GM18868 (cell line): ENCODE measurements around the gene KIRREL3.
"Not testable (repeated sequence)": the region's sequence is repeated elsewhere in the genome, so short reads cannot be mapped to it uniquely, and the experiment has no call there.

Experiments used
- ATAC-seq: cut with Tn5 transposase; IDR thresholded peaks from one replicate; pipeline ENCODE4 v1.9.1; 2021; ENCODE audit warnings: mild to moderate bottlenecking, moderate library complexity; ENCODE audit not compliant: unreplicated experiment

The KIRREL3 gene

DNA sequence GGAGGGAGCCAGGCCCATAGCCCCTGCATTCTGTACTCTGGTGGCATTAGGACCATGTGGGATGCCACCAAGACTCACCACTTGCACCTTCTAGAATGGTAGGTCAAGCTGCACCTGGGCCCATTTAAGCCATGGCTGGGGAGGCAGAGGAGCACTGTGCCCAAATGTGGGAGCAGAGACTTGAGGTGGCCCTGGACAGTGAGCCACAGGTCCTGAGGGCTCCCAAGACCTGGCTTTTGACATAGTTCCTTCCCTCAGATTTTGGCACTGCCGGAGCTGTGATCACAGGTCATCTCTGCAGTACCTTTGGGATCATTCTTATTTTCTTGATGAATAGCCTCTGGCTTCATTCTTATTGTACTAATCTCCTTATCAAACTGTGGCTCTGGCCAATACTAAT lies 601.8 kb downstream of the KIRREL3 start:
- no peak for ATAC-seq

DNA sequence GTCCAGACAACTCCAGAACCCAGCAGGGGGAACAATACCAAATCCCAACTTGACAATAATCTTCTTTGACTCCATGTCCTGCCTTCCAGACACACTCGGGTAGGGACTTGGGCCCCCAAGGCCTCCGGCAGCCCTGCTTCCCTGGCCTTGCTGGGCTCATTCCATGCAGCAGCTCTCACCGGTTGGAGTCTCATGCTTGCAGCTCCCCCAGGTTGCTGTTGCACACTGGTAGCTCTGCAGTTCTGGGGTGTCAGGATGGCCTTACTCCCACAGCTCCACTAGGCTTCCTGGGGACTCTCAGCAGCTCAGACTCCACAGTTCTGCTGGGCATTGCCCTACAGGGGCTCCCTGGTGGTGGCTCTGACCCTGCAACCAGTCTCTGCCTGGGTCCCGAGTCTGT lies 602.3 kb downstream of the KIRREL3 start:
- ATAC-seq = no peak

DNA sequence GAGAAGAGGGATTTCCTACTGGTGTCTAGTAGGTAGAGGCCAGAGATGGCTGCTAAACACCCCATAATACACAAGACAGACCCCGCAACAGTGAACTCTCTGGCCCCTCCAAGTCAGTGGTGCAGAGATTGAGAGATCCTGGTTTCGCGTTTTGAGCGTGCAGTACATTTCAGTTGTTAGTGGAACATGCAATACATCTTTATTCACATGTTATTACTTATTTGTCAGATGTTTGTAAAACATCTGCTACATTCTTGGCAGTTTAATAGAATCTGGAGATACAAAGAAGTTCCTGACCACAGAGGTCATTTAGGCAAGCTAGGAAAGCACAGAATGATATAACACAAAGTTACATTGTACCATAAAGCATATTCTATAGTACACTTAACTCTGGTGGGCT lies 603.6 kb downstream of the KIRREL3 start:
- ATAC-seq = no peak

DNA sequence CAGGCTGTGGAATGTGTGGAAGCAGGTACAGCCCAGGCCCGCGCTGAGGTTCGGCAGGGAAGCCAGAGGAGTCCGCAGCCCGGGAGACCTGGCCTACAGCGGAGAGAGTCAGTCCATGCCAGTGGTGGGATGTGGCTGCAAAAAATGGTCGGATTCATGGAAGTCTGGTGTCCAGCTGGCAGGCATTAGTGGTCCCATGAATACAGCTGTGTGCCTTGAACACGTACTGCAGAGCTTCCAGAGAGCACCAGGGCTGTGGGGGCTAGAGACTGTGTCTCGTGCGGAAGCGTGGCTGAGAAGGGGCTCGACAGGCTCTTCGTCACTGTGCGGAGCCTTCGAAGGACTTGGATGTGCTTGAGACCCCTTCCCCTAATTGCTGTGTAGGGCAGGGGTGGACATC lies 604.3 kb downstream of the KIRREL3 start:
- ATAC-seq = not testable (repeated sequence)

DNA sequence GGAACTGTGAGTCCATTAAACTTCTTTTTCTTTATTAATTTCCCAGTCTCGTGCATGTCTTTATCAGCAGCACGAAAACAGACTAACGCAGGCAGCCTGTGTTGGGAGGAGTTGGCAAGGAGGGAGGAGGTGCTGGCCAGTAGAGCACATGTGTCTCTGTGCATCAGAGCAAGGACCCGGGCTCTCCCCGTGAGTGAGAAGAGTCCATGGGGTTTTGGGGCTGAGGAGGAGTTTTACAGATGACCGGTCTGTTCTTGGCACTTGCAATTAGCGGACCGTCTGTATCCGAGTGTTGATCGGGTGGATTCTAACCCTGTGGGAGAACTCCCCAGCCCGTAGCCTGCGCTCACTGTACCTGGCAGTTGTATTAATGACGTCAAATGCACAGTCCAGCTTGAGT lies 604.8 kb downstream of the KIRREL3 start:
- ATAC-seq = not testable (repeated sequence)

DNA sequence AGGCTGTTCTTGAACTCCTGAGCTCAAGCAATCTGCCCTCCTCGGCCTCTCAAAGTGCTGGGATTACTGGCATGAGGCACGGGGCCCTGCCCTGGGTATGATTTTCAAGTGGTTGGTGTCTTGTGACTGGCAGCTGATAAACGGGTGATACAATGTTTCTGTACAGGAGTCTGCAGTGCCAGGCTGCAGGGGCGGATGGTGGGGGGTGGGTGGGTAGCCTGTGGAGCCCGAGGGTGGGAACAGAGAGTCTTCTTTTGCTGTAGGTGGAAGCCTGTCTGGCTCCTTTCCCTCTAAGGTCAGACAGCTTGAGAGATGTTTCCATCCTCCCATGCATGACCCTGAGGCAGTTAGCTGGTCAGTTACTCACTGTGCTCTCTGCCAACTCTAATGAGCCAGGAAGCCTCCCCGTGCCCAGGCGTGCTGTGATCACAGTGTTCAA lies 605.9 kb downstream of the KIRREL3 start:
- not testable (repeated sequence) for ATAC-seq

DNA sequence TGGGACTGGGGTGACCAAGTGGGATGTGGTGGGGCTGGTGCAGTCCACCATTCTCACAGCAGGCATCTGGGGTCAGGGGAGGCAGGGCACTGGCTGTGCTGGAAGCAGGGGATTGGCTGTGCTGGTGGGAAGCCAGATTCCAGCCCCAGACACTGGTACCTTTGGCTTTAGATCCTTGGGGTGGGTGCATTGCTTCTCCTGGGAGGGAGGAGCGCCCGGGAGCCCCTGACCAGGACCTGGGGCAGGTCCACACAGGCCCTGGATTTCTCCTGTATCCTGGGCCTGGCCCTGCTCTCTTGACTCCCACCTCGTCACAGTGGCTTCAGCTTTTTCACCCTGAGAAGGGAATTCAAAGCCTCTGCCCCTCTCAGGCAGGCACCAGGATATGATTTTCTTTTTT lies 606.5 kb downstream of the KIRREL3 start:
- ATAC-seq = no peak

DNA sequence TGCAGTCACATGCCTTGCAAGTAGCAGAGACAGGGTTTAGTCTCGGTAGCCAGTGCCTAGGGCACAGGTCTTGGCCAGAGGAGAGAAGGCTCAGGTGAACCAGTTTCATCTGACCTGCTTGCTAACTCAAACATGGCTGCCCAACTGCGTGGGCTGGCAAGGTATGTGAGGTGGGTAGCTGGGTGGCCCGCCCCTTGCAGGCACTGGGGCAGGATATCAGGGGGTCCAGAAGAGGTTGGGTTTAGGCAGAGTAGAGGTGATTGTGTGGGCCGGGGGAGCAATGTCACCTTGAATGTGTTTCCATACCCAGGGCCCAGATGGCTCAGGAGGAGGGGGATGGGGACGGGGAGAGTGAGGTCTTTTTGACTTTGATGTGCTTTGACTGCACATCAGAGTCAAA lies 607.4 kb downstream of the KIRREL3 start:
- ATAC-seq = no peak

DNA sequence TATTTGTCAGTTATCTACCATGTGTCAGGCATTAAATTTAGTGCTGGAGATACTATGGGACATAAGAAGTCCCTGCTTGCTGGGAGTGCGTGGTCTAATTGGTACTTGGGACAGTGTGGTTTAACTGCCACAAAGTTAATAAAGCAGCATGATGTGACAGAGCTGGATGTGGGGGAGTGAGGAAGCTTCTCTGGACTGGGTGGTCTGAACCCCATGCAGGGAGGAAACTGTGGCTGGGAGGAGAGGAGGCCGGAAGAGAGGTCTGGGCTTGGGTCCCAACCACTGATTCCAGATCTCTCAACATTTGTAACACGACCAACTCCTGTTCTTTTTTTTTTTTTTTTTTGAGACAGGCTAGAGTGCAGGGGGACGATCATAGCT lies 607.9 kb downstream of the KIRREL3 start:
- no peak for ATAC-seq

DNA sequence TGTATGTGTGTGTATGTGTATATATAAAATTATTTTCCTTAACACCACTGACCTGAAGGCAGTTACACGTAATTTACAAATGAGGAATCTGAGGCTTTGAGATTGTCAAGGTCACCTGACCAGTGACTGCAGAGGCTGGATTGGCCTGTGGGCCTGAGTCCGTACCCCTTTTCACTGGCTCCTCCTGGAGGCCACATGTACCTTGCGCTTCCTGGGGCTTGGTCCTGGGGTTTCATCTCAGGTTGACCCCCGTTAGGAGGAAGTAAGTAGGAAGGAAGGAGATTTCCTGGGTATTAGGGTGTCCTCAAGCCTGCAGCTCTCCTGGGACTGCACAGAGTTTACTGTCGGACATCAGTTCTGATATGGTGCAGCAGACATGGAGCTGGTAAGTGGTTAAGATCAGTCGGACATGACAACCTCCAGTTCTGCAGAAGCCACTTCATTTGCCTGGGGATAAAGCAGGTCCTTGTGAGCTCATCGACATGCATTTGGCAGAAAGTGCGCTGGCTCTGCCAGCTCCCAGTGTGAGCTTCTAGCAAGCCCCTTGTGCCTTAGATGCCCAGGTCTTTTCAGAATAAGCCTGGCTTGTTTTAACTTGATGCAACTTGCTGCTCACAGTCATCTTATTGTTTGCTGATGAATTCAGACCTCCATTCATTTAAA lies 608.5 kb downstream of the KIRREL3 start:
- ATAC-seq = peak; percentile 46

DNA sequence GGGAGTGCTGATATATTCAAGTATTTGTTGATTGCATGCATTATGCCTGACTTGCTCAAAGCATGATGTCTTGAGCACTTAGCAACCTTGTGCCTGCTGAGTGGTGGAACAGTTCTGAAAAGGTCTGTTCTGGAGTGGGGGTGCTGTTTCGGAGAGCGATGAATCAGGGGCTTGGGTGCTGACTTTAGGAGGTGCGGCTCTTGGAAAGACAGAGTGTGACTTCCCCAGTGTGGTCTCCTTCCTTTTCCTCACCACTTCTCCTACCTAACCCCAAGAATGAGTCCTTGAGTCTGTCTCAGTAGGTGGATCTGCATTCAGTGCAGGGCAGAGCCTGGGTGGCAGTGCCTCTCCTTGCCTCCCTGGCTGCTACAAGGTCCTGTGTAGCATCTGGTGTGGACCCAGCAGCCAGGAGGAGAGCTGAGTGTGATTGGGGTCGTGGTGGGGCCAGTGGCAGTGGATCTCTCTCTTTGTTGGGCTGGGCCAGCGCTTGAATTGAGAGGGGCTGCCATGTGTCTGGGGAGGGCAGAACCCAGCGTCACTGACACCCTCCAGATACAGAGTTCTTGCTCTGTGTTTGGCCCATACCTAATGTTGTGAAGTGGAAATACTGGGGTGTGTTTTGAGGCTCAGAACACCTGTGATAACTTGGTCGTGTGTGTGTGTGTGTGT lies 609.1 kb downstream of the KIRREL3 start:
- ATAC-seq = no peak

DNA sequence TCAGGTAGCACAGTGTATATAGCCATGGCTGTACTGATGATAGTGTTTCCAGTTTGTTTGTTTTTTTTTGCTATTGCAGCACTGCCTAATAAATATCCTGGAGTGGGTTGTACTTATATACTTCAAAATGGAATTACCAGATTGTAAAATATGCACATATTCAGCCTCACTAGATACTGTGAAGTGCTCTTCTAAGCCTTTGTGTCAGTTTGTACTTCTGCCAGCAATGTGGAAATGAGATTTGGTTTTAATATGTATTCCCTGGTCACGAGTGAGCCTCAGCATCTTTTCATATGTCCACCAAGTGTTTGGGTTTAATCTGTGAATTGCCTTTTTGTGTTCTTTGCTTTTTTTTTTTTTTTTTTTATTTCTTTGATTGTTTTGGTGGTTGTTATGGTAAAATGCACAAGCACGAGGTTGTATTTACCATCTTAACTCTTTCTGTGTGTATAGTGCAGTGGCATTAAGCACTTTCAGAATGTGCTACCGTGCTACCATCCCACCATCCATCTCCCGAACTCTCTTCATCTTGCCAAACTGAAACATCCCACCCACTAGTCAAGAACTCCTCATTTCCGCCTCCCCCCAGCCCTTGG lies 610.2 kb downstream of the KIRREL3 start:
- no peak for ATAC-seq

DNA sequence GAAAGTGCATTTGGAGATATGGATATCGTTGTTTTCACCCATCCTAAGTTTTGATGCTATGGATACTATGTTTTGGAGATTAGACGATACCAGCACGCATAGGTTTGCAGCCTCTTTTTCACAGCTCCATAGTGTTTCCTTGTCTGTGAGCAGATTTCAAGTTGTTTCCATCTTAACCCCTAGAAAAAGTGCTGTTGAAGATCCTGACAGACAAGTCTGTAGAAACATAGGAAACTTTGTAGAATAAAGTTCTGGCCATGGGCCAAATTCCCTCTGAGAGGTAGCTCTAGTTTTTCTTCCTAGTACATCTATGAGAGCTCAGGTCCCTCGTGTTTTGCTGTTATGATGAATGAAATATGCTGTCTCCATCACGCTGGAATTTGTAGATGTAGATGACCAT lies 612.7 kb downstream of the KIRREL3 start:
- ATAC-seq = no peak

DNA sequence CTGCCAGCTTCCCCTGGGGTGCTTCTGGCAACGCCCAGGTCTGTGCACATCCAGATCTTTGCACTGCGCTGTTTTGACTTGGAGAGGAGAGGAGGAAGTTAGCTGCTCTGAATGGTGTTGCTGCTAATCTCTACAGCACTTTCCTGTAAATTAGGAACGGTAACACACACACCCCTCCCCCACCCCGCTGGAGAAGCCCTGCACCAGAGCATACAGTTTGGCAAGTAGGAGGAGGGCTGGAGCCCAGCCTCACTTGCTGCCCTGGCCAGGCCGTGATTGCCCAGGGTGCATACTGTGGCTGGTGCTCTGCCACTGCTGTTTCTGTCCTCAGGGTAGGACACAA lies 613.9 kb downstream of the KIRREL3 start:
- not testable (repeated sequence) for ATAC-seq

DNA sequence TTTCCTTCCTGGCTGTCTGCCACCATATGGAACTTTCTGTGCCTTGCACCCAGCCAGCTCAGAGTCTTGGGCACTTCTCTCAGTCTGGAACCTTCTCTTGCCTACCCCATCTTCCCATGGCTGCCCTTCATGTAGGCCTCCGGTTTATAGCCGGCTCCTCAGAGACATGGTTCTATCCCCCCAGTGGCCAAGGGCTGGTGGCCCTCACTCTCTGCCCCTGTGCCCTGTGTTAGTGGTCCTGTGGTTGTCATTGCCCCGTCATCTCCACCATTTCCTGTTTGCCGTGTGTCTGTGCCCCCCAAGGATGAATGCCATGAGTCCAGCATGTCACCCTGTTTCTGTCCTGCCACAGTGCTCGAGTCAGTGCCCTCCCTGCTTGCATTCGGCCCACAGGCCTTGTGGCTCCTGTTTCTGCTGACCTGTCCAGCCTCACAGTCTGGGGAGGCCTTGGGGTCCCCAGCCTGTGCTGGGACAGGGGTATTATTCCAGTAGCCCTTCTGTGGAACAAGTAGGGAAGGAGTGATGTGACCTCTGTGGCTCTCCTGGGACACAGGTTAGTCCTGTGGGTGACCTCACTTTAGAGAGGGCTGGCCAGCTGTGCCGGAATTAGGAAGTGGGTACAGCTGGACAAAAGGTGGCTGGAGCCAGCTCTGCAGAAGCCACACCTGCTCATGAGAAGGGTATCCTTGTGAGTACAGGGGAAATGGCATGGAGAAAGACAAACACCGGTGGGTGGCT lies 614.4 kb downstream of the KIRREL3 start:
- ATAC-seq = no peak

DNA sequence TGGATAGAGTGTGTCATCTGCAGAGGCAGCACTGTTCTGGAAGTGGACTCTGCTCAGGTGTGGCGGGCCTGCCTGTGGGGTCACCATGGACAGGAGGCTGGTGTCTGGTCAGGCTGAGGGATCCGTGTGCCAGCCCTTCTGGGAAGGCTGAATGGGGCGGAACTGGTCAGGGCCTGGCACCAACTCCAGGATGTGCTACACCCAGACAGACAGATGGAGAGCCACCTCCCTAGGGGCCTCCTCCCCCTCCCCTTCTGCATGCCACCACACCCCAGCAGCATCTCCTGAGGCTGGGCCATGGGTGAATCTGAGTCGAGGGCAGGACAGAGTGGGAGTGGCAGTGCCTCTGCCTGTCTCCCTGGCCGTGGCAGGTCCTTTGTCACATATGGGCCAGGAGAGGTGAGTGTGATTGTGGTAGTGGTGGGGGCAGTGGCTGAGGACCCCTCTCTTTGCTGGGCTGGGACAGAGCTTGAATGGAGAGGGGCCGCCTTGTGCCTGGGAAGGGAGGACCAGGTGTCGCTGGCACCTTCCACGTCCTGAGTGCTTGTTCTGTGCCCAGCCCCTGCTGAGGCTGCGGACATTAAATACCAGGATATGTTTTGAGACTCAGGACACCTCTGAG lies 616.0 kb downstream of the KIRREL3 start:
- ATAC-seq = no peak

DNA sequence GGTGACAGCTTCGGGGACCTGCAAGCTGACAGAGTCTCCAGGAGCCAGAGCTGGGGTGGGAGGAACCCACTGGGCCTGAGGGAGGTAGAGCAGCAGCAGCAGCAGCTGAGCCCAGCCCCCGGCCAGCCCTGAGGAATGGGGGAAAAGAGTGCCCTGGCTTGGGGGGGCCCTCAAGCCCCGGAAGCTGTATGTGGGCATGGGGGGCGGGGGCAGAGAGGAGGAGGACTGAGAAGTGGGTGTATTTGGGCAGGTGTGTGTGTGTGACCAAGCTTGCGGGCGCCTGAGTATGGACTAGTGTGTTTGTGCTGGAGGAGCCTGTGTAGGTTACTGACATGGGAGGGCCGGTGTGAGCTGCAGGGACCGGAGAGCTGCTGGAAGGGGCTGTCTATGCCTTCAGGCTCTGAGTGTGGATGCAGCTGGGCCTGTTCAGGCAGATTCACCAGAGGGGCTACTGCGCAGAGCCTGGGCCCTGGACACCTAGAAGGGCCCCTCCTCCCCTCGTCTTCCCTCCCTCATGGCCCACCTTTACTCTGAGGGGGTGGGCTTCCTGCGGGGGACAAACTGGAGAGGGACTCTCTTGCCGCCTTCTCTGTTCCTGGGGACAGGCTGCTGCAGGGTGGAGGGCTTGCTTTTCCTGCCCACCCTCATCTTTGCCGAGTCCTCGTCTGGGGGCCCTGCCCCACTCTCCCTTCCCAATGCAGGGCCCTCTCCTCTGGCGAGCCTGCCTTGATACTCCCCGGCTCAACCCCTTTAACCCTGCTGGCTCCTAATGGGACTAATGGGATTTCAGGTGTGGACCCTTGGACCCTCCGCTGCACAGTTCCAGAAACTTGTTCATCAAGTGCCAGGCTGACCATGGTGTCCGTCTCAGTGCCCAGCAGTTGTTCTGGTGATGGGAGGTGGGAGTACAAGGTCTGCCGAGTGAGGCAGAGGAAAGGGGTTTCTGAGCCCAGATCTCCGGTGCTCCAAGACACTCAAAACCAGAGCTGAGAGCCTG lies 616.9 kb downstream of the KIRREL3 start:
- ATAC-seq = no peak

DNA sequence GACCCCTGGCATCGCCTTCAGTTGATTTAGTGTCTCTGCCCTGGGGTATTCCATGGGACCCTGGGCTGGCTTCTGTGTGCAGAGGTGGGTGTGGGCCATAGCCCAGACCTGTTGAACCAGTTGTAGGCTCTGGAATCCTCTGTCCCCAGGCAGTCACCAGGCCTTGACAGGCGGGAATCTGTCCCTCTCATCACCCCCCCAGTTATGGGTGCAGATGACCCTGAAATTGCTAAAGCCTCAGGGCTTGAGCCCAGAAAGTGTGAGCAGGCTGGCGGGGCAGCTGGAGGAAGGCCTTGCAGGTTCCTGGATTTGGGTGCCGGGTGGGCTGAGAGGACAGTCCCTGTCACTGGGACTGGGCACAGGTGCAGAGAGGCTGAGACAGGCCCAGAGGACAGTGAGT lies 617.9 kb downstream of the KIRREL3 start:
- ATAC-seq = not testable (repeated sequence)

DNA sequence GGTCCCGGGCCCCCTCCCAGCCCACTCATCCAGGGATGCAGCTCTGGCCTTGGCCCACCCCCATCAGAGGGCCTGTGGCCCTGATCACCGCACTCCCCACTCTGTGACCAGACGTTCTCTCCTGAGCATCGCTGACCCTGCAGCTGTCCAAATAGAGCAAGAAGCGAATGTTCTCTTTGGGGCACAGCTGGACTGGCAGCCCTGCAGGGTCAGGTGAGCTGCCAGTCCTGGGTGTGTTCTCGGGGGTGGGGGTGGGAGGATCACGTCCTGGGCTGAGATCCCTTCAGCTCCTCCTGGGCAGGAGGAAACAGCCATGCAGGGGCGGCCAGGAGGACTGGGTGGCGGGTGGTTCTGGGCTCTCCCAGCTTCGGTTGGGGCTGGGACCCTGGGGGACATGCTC lies 618.6 kb downstream of the KIRREL3 start:
- ATAC-seq = not testable (repeated sequence)

DNA sequence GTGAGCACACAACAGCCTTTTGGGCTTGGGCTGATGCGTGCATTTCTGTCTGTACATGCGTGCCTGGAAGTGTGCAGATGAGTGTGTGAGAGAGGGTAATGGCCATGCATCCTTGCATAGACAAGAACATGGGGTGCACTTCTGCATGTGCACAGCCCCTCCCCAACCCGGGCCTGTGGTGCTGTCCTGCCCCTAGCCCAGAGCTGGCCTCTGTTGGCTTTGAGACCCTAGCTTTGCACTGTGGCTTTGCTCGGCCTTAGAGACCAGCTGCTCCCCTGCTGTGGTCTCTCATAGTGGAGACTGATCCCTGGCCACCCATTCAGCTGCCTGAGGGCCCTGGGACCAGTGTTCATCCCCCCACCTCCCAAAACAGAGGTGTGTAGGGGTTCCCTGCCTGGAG lies 619.7 kb downstream of the KIRREL3 start:
- ATAC-seq = no peak
